Mammary epithelial cell (primary cell): Measurements from ENCODE around the gene LRIG2.

Experiments used
- EZH2 ChIP-seq: IDR thresholded peaks from 2 replicates; pipeline ENCODE4 v1.6.1; 2012; ENCODE audit warnings: low read length, inconsistent platforms, borderline replicate concordance
- TF ChIP-seq, protein P1 (sequence below), 2 donors: IDR thresholded peaks in 1 of 2; conservative IDR thresholded peaks in 1 of 2; 2 replicates each; pipeline ENCODE4 v1.5.1; 2011 to 2012; ENCODE audit warnings: inconsistent platforms in 2 of 2, low read length in 2 of 2, mild to moderate bottlenecking in 2 of 2, control low read depth in 1 of 2, low read depth in 1 of 2; ENCODE audit not compliant: insufficient read depth in 1 of 2; ENCODE audit errors: extremely low read depth in 1 of 2

DNA sequence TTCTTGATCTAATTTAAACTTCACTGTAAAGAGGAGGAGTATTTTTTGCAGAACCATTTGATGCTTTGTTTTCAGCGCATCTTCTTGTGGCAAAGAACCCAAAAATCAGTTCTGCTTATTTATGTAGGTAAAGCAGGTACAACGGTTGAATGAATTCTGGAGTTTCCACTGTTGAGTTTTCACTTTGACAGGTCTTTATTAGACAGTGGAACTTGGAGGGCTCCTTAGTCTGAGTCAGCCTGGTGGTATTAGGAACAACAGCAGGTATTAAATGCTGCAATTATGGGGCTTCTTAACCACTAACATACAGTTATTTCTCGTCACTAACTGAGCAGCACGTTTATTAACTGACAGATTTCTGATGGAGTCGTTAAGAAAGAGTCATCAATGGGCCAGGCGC is 1.2 kb downstream of the LRIG2 start:
- TF ChIP-seq, protein P1, sequence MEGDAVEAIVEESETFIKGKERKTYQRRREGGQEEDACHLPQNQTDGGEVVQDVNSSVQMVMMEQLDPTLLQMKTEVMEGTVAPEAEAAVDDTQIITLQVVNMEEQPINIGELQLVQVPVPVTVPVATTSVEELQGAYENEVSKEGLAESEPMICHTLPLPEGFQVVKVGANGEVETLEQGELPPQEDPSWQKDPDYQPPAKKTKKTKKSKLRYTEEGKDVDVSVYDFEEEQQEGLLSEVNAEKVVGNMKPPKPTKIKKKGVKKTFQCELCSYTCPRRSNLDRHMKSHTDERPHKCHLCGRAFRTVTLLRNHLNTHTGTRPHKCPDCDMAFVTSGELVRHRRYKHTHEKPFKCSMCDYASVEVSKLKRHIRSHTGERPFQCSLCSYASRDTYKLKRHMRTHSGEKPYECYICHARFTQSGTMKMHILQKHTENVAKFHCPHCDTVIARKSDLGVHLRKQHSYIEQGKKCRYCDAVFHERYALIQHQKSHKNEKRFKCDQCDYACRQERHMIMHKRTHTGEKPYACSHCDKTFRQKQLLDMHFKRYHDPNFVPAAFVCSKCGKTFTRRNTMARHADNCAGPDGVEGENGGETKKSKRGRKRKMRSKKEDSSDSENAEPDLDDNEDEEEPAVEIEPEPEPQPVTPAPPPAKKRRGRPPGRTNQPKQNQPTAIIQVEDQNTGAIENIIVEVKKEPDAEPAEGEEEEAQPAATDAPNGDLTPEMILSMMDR (conservative IDR thresholded peaks at IDR 0.05 in 1 of 2, IDR thresholded peaks at IDR 0.05 in 1 of 2; ENCODE audit: extremely low read depth in 1 of 2, insufficient read depth in 1 of 2, low read depth in 1 of 2, low read length in 2 of 2), result no peak
- TF ChIP-seq EZH2, result no peak
